ENCODE data around the gene TLE7.

The TLE7 gene

DNA sequence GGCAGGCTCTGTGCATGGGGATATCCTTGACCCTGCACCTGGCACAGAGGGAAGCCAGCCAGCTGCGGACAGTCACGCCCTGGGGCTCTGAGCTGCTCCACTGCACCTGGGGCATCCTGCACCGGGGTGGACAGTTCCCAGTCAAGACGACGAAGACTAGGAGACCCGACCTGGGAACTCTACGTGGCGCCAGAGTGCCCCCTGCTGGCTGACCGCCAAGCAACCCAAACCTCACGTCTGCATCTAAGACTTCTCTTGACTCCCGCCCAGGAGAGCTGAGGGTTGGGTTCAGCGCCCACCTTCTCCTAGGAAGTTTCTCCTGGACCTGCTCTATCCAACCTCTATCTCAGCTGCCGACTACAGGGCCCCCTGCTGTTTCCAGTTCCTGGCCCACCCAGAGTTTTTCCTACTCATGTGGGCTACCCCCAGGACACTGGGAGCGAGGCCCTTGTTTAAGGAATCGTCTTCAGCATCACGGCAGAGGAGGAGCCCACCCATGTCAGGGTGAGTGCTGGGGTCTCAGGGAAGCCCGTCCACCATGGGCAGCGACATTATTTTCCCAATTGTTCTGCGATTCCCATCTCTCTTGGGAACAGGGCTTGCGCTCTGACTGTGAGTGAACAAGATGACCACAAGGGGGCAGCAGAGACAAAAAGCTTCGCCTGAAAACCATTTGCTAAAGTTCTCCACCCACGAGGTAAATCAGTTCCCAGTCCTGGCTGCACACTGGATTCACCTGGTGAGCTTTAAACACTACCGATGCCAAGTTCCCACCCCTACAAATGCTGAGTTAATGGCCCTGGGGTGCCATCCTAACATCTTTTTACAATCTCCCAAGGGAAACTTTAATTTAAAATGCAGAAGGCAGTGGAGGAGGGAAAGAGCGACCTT is 29.3 kb downstream of the TLE7 start:
- DNase-seq (ENCODE audit: low read depth), result peak; percentile 35

DNA sequence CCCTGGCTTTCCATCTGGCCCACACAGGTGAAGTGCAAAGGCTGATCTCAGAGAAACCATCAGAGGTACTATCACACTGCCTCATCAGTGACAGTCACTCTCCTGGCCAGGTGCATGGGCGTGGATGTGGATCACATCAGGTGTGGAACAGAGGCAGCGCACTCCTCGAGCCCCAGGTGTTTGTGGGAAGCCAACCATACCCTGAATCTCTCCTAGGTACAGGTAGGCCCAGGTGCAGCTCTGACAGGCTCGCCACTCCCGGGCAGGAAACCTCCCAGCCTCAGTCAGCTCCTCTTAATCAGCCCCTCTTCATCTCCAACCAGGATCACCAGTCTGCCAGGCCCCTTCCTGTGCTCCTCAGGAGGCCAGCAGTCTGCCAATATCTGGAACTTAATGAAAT is 31.7 kb downstream of the TLE7 start:
- DNase-seq (ENCODE audit: low read depth), result no peak

DNA sequence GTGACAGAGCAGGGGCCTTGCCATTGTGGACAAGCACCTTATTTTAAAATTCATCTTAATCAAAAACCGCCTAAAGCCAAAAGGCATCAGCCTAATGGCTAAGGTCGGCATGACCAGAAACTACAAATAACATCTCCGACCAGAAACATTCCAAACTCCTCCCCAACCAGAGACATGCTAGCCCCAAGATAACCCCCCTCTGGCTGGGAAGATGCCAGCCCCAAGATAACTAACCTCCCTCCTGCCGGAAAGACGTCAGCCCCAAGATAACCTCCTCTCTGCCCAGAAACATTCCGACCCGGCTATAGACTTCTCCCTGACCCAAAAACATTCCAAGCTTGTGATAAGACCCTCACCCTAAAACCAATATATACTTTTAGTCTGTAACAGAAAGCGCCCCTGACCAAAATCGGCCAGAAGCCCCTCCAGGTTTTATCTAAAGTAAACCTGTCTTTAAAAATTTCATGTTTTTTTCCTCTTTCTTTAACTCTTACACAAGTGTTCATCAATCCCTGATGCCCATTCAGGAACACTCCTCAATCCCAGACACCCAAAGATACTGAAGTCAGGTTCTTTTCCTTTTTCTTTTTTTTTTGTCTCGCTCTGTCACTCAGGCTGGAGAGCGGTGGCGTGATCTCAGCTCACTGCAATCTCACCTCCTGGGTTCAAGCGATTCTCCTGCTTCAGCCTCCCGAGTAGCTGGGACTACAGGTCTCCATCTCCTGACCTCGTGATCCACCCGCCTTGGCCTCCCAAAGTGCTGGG is 32.7 kb downstream of the TLE7 start:
- DNase-seq (ENCODE audit: low read depth), result no peak

DNA sequence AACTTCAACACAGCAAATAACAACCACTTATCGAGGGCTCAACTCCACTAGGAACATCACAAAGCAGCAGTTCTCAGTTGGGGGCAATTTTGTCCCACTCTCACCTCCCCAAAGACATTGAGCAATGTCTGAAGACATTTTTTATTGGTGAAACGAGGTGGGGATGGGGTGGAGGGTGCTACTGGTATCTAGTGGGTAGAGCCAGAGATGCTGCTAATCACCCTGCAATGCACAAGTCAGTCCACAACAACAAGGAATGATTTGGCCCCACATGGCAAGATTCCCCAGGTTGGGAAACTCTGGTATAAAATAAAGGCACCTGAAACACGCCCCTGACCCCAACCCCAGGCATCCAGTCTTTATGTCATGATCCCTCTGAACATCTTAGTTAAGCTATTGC is 33.3 kb downstream of the TLE7 start:
- DNase-seq (ENCODE audit: low read depth), result no peak

DNA sequence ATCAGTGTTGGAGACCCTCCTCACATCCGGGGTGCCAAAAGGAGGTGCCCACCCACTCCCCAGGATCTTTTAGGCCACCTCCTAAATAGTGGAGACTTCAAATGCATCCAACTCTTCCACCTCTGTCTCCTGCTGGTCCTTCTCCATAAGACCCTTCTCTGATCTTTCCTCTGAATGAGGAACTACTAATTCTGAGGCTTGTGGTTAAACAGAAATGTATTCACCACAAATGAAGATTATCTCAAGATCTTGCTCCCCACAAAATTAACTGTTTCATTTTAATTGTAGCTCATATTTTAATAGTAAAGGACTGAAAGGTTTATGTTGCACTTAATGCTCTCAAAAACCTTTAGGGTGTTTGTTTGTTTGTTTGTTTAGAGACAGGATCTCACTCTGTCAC is 34.1 kb downstream of the TLE7 start:
- DNase-seq (ENCODE audit: low read depth), result no peak

DNA sequence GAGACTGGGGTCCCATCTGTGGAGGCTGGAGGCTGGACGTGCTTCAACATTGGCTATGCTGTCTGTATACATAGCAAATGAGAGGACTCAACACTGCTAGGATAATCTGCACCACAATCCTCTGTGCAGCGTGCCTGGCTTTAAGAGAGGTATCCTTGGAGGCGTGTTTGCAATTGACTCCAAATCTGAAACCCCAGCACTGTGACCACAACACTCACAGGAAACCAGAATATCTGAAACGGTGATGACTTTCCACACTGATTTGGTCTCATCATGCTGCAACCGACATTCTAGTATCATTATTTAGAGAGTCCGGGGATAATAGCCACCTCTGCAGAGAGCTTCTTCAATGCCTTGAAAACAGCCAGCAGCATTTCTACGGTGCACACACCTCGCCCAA is 35.1 kb downstream of the TLE7 start:
- DNase-seq (ENCODE audit: low read depth), result no peak

DNA sequence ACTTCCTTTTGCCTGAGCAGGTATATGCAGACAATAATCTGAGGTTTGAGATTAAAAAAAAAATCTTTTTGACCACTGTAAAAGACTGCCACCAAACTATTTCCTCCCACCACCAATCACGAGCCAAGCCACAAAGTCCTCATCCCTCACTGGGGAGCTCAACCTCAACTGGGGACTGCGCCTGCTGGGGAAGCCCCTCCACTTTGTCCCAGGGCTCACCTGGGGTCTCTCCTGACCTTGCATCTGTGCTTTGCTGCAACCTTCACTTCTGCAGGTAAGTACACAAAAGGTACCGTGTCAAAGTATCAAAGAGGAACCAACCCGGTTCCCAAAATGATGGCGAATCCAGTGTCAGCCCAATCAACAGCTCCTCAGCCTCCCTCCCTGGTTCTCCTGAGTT is 35.5 kb downstream of the TLE7 start:
- no peak for DNase-seq (ENCODE audit: low read depth)

DNA sequence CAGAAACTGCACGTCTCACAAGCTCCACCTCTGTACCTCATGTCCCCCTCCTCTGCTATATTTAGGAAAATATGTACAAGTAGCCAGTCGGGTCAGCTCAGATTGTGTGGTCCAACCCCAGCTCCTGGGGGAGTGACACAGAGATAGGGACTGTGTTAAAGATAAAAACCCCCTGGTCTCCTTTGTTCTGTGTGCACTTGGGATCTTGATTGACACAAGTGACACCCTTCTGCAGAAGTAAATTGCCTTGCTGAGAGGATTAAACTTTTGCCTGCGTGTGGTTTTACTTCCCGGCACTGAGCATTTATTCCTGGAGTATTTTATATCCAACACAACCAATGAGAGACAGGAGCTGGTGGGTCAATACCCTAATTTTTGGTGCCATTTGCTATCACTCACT is 37.5 kb downstream of the TLE7 start:
- no peak for DNase-seq (ENCODE audit: low read depth)

DNA sequence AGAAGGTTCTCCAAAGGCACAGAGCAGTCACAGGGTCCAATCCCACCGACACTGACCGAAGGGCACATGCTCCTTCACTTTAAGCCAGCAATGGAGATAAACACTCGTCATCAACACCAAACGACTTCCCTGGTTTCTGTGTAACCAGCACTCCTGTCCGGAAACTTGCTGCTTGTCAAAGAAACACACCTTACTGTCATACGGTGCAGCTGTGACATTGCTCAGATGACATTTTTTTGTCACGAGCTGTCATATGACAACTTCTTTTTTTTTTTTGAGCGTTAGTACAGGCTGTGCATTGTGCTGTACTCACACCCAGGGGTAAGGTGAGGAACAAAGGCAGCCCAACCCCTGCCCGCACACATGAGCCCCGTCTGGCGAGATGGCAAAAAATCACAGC is 39.2 kb downstream of the TLE7 start:
- DNase-seq (ENCODE audit: low read depth), result no peak

DNA sequence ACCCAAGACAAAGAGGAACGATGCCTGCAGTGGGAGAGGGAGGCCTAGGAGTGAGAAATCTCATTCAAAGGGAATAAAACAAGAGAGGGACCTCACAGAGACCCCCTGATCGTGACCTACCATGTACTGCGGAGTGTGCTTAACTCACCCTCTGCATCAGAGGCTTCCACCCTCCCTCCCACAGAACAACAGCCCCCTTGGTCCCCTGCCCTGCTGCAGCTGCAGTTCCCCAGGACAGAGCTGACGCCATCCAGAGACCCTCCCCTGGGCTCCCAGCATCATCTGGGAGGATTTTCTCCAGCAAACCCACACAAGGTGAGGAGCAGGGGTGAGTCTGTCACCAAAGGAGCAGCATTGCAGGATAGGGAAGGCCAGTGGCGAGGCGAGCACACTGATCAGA is 39.8 kb downstream of the TLE7 start:
- DNase-seq (ENCODE audit: low read depth), result no peak

DNA sequence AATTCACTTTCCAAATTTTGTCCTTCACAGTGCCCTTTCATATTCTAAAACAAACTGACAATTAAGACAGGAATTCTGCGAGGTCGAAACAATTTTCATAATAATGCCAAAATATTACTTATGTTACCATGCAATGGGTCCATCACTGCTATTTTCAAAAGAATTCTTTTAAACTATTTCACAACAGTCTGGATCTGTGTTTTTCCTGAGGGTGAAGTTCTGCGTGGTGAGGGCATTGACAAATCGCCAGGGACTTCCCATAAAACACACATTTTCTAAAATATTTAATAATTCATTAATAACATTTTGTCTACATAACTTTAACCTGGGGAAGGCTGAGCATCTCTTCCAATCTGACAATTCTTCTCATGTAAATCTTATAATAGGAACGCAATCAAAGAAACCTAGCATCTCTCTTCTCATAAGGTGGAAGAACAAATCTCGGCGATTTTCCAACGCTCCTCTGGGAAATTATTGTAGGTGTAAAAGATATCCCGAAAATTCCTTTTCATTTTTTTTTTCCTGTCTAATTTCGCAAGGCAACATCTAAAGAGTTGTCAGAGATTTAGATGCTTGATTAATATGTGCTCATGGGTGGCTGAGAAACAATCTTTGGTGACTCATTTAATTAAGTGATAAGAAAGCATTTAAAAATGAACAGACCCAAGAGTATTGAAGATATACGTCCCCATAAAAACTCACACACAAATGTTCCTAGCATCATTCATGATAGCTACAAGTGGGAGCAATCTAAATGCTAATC is 41.9 kb downstream of the TLE7 start:
- DNase-seq (ENCODE audit: low read depth), result no peak

DNA sequence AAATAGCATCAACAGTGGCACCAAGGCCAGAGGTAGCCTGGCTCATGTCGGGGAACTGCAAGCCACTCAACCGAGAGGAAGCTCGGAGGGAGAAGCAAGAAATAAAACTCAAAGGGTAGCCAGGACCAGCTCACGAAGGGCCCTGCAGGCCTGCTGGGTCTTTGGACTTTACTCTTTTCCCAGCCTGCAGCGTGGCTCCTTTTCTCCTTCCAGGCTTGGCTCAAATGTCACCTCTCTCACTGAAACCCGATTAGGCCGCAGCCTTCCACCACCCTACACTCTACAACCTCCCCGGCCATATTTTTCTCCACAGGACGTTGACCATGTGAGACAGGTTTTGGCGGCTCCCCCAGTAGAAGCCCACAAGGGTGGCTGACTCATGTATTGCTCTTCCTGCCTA is 45.3 kb downstream of the TLE7 start:
- no peak for DNase-seq (ENCODE audit: low read depth)

DNA sequence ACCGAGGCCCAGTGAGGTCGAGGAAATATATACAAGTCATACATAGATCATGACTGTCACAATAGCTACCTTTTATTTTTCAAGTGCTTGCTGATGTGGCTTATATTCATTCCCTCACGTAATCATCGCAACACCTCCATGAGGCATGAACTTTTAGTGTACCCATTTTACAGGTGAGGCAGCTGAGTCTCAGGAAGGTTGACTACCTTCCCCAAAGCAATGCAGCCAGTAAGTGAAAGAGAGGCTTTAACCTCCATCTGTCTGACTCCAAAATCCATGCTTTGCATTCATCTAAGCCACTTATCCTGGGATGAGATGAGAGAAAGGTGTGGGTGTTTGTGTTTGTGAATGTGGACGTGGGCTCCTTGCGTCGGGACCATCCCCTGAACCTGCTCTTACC is 52.5 kb downstream of the TLE7 start:
- no peak for DNase-seq (ENCODE audit: low read depth)

DNA sequence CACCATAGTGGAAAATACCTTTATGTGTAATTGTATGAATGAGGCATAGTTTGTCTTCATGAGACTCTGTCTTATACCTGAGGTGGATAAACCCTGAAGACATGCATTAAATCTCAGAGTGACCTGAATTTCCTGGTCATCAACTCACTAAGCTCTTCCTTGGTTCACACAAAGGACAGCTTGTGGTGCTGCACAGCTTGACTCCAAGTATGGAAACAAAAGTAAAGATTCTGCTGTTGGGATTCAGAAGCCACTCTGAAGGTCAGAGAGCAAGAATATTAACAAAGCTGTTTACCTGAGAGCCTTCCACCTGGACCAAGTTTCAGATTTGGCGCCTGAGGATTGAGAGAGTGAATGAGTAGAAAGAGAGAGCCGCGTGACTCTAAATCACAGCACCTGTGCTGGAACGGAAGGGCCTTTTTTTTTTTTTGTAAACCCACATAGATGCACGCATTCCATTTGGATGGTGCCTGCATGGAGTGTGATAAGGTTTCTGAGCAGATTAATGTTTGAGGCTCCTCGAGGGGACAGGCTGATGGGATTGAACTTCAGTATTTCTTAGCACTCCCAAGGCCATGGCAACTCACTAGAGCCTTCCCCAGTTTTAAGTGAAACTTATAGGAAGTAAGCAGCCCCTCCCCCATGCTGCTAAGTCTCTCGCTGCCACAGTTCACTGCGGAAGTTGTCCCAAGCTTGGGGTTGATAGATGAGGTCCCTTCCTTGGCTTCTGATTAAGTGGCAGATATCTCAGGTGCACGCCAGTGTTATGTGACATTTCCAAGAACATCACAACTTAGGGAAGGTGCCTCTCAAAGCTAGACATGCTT is 54.6 kb downstream of the TLE7 start:
- DNase-seq (ENCODE audit: low read depth), result no peak

DNA sequence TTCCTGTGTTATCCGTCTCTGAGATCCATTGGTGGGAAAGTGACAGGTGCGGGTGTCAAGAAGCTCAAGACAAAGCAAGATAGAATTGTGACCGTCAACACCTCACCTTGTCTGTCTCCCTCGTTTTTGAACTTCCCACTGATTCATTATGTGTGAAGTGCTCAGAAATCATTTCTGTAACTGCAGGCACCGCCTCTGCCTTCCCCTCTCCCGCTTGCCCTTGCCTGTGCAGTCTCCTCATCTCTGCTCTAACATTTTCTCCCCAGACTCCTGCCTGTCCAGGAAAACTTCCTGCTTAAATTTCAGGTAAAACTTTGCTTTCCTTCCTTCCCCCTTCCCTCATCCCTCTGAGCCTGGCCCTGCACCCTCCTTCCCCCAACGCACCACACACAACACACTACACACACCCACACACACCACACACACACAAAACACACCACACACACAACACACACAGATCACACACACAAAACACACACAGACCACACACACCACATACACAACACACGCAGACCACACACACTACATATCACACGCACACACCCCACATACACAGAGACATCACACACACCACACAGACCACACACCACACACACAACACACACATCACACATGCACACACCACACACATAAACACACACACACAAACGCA is 57.7 kb downstream of the TLE7 start:
- no peak for DNase-seq (ENCODE audit: low read depth)

DNA sequence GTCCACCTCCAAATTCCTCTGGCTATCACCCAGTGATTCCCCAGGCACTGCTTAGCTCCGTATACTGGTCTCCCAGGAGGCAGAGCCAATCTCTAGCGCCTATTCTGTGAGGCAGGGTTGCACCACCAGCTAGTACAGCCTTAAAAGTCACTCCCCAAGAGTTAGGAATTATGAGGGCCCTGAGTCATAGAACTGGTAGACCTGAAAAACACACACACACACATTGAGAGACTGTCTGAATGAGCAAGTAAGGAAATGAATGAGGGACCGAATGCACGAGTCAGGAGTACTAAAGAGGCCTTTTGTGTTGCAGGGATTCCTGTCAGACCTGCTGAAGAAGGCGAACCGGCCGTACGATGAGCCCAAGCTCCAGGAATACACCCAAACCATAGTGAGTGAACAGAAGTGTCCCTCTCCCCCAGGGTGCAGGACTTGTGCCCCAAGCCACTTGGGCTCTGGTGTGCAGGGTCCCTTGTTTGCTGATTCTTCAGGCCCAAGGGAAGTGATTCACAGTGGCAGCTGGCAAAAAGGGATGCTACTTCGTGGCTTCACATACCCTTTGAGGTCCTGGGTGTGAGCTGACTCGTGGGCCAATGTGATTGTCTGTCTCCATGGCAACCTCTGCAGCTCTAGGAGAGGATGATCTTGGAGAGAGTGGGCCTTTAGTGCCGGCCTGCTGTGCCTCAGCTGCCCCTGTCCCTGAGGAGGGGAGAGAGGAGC is 58.6 kb downstream of the TLE7 start:
- no peak for DNase-seq (ENCODE audit: low read depth)

DNA sequence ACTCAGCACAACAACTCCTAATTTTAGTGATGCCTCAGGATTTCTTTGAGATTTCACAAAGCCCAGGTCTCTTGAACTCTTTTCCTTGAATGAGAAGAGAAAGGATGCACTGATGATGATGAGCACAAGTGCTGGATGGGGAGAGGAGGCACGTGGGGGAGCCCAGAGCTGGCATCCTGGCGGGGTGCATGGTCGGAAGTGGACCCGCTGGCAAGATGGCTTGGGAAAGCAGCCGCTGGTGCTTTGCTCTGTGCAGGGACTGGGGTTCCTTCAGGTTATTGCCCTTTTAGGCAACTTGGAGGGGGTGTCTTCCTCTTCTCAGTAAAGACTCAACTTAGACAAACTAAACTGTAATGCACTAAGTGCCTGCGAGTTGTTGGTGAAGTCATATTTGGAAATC is 61.0 kb downstream of the TLE7 start:
- DNase-seq (ENCODE audit: low read depth), result no peak

Data from activated T-helper 9 cell treated with anti-CD3 and anti-CD28 coated beads, Interleukin-2, amount 50 U/mL, for 16 hours (primary cell).